Diencephalon (tissue), 1 donor: ENCODE data around the gene FLT4. TPM values are rescaled to one million over a fixed set of nuclear protein-coding genes. Genes with fewer than 3 reads are reported as not detected.

ENCODE experiments used
- total RNA-seq: library from RNA; depleted of rRNA; stranded (reverse); fragments of >200 nt; gene quantifications from one replicate; pipeline ENCODE4 v1.2.3, GENCODE V29; 2014

The FLT4 gene
- total RNA-seq: 2.5 TPM

GRCh38 chr5:180649297-180650039 lies at the start of gene FLT4:
Gene FLT4 (minus strand): TSS chr5:180649600. CDS start chr5:180649545, 55 bp downstream.

DNA sequence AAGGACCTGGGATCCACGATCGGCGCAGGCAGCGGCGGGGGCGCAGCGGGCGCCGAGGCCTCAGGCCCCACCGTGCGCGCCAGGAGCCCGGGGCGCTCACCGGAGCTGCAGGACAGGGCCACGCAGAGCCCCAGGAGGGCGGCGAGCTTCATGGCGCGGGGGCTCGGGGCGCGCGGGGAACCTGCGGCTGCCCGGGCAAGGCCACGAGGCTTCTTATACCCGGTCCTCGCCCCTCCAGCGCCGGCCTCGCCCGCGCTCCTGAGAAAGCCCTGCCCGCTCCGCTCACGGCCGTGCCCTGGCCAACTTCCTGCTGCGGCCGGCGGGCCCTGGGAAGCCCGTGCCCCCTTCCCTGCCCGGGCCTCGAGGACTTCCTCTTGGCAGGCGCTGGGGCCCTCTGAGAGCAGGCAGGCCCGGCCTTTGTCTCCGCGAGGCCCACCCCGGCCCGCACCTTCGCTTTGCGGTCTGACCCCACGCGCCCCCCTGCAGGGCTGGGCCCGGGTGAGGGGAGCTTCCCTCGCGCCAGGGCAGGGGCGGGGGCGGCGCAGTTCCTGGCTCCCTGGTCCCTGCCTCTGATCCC lies 58.0 kb downstream of the FLT4 start, which contains the start of gene SCGB3A1:
Gene SCGB3A1 (minus strand): TSS at position 189 of the 577 bp plus-strand sequence. CDS start 37 bp downstream, at position 152.

Other genes with a start within 250 kb of the FLT4 start
- 35.8 TPM for gene CNOT6, start 155.2 kb downstream of the FLT4 start, total RNA-seq
- gene SCGB3A1, start 58.1 kb downstream of the FLT4 start, total RNA-seq: not detected
- not detected for gene OR2Y1, start 90.5 kb upstream of the FLT4 start, total RNA-seq
- 27.2 TPM for gene MGAT1, start 153.2 kb upstream of the FLT4 start, total RNA-seq
- gene ZFP62, start 211.7 kb upstream of the FLT4 start, total RNA-seq: 39.2 TPM
- gene BTNL8, start 249.6 kb upstream of the FLT4 start, total RNA-seq: not detected